Measurements from ENCODE around the gene TRAK1.

The TRAK1 gene

GRCh38 chr3:42130329-42131070 lies 39.3 kb downstream of the TRAK1 start:
- TF ChIP-seq GATA1 (IDR thresholded peaks at IDR 0.05; ENCODE audit: low read depth, low read length) (no peak), POLR2A (IDR thresholded peaks at IDR 0.05; ENCODE audit: low read length) (no peak)
- DNase-seq = no peak

DNA sequence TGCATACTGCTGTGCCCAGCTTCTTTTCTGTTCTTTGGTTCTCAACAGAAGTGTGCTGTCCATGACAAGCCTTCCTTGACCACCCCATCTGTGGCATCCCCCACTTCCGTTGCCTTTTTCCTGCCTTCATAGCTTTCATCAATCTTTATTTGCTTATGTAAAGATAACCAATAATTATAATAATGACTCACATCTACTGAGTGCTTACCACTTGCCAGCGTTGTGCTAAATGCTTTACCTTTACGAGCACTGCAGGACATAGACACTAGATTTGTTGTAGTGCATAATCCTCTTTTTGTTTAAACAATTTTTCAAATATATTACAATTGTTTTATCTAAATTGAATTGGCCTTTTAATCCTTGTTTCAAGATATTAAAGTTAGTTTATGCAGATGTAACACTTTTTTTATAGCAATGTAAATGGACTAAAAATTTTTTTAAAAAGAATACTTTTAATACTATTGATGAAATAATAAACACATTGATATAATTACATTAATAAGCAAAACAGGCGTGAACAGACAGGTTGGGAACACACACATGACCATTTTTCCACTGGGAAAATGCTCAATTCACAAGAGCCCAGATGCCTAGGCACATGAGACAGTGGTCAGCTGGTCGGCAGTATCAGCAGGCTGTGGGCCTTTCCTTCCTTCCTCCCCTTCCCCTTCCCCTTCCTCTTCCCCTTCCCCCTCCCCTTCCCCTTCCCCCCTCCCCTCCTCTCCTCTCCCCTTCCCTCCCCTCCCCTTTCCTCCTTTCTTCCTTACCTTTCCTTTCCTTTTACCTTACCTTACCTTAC lies 42.5 kb downstream of the TRAK1 start:
- TF ChIP-seq POLR2A (IDR thresholded peaks at IDR 0.05; ENCODE audit: low read length) (no peak), GATA1 (IDR thresholded peaks at IDR 0.05; ENCODE audit: low read depth, low read length) (no peak)
- no peak for DNase-seq

DNA sequence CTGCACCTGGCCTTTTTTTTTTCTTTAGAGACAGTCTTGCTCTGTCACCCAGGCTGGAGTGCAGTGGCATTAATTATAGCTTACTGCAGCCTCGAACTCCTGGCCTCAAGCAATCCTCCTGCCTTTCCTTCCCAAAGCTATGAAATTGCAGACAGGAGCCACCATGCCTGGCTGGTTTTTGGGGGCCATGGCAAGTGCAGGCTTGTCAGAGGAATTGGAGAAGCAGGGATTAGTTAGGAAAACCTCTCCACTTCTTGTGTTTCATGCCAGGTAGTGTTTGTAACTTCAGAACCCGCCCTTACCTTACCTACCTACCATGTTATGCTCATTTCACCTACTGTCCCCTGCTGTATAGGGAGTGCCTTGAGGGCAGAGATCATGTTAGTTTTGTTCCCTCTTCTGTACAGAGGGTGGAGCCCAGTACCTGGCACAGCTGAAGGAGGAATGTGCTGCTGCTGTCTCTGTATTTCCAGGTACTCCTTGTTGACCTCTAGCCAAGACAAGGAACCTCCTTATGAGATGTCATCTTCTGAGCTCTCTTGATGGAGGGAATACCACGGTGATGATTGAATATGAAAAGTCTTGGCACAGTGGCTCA lies 43.8 kb downstream of the TRAK1 start:
- DNase-seq = no peak
- no peak for TF ChIP-seq GATA1 (IDR thresholded peaks at IDR 0.05; ENCODE audit: low read depth, low read length)
- no peak for TF ChIP-seq POLR2A (IDR thresholded peaks at IDR 0.05; ENCODE audit: low read length)

DNA sequence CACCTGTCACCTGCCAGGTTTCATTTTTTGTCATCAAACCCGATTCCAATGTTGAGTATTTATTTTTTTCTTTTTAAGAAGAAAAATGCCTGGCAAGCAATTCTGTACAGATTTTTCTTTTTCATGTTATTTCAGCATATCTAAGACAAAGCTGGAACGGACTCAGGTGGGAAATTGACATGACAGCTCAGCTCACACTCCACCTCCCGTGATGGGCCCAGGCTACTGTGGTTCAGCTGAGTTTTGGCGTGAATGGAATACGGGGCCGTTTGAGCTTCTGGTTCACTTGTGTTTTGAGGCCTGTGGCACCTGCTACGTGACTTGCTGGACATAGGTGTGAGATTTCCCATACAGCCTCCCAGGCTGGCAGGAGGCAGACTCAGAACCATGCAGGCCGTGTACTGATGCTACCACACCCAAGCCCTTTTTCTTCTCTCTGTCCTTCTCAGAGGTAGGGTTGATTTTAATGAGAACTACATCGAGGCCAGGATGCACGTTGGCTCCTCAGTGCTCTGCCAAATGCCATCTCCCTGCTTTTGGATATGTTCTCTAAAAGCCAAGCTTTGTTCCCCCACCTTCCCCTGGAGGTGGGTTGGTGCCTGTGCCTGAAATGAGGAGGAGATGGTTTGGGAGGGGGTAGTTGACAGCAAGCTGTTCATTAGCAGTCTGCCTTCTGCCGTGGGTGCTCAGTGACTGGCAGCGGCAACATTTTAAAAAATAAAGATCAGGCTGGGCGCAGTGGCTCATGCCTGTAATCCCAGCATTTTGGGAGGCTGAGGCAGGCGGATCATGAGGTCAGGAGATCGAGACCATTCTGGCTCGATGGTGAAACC lies 48.7 kb downstream of the TRAK1 start:
- TF ChIP-seq POLR2A (IDR thresholded peaks at IDR 0.05; ENCODE audit: low read length) (no peak), GATA1 (IDR thresholded peaks at IDR 0.05; ENCODE audit: low read depth, low read length) (no peak)

GRCh38 chr3:42140665-42141203 lies 49.6 kb downstream of the TRAK1 start:
- TF ChIP-seq POLR2A (IDR thresholded peaks at IDR 0.05; ENCODE audit: low read length) (no peak), GATA1 (IDR thresholded peaks at IDR 0.05; ENCODE audit: low read depth, low read length) (no peak)

More for the DNA sequence above, 48.7 kb downstream of the TRAK1 start:
- no peak for DNase-seq

DNA sequence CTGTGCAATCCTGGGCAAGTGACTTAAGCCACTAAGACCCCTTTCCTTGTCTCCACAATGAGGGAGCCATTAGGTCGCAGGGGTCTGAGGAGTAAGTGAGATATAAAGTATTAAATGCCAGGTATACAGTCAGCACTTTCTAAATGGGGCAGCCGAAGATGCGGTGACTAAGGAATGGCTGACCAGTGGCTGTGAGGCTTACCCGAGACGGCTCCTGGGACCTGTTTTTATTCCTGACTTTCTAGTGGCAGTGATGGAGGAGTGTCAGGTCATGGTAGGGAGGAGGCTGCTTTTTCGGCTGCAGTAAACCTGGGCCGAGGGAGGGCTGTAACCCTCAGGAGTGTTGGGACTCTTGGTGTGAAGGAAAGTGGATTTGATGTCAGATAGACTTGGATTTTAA lies 52.3 kb downstream of the TRAK1 start:
- no peak for TF ChIP-seq GATA1 (IDR thresholded peaks at IDR 0.05; ENCODE audit: low read depth, low read length)
- no peak for TF ChIP-seq POLR2A (IDR thresholded peaks at IDR 0.05; ENCODE audit: low read length)
- DNase-seq = no peak

More at GRCh38 chr3:42140665-42141203, 49.6 kb downstream of the TRAK1 start:
- no peak for DNase-seq

- TF ChIP-seq POLR2A (IDR thresholded peaks at IDR 0.05; ENCODE audit: low read length) (no peak), GATA1 (IDR thresholded peaks at IDR 0.05; ENCODE audit: low read depth, low read length) (no peak)
- no peak for DNase-seq
These were observed 53.1 kb downstream of the TRAK1 start for GRCh38 chr3:42144209-42144608.

DNA sequence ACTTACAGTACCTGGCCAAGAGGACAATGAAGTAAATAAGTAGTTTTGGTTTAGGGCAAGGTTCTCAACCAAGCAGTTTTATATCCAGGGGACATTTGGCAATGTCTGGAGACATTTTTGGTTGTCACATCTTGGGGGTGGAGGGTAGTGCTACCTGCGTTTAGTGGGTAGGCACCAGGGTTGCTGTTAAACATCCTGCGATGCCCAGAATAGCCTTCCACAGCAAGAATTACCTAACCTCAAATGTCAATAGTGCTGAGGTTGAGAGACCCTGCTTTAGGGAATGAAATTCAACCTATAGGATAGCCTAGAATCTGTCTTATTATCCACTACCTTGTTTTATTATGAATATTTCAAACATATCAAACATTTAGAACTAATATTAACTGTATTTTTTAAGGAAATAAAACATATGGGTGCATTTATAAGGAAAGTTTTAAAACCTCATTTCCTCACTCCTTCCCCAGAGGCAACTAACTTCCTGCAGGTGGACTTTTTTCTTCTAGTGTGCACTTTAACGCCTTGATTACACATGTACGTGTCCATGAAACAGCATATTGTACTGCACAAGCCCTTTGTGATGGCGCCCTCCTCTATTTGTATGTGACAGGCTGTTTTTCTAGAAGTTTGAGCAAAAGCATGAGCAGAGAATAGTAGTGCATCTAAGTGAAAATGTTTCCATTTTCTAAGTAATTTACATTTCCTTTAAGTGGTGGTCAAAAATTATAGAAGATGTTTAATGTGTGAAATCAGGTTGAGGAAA lies 57.1 kb downstream of the TRAK1 start:
- no peak for DNase-seq
- TF ChIP-seq GATA1 (IDR thresholded peaks at IDR 0.05; ENCODE audit: low read depth, low read length) = no peak
- no peak for TF ChIP-seq POLR2A (IDR thresholded peaks at IDR 0.05; ENCODE audit: low read length)

DNA sequence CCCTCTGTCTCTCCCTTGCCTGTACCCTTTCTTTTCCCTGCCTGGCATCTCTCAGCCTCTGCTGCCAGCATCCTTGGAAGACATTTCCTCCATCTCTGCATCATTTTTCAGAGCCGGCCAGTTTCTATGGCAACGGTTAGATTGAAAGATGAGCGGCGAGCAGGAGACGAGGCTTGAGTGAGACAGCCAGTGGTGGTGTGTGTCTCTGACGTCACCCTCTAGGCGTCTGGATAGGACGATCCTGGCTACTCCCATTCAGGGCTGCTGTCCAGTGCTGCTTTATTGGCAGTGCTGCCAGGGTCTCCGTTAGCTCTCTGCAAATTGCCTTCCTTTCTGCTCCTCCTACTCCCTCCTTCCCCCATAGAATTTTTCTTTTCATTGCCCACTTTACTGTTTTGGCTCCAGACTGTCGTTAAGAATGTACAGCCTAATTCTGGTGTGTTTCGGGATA lies 57.9 kb downstream of the TRAK1 start:
- no peak for TF ChIP-seq GATA1 (IDR thresholded peaks at IDR 0.05; ENCODE audit: low read depth, low read length)
- no peak for TF ChIP-seq POLR2A (IDR thresholded peaks at IDR 0.05; ENCODE audit: low read length)
- DNase-seq = no peak

GRCh38 chr3:42149532-42149931 lies 58.4 kb downstream of the TRAK1 start:
- TF ChIP-seq POLR2A (IDR thresholded peaks at IDR 0.05; ENCODE audit: low read length) = no peak
- TF ChIP-seq GATA1 (IDR thresholded peaks at IDR 0.05; ENCODE audit: low read depth, low read length) = no peak
- DNase-seq = no peak

DNA sequence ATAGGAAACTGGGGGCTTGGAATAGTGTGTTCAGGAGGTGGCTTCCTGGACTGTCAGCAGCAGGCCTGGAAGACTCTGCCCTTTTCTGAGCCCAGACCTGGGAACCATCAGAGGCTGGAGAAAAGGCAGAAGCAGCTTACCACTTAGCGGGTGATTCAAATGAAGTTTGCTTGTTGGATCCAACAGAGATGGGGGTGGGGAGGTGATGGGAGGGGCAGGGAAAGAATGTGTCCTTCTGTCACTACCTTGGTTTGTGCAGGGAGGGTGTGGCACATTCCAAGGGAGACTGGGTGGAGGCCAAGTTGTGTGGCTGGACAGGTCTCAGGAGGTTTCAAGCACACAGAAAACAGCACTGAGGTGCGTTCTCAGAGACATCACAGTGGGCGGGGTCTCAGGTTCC lies 58.8 kb downstream of the TRAK1 start:
- DNase-seq = no peak
- TF ChIP-seq POLR2A (IDR thresholded peaks at IDR 0.05; ENCODE audit: low read length) (no peak), GATA1 (IDR thresholded peaks at IDR 0.05; ENCODE audit: low read depth, low read length) (no peak)

- TF ChIP-seq GATA1 (IDR thresholded peaks at IDR 0.05; ENCODE audit: low read depth, low read length) (no peak), POLR2A (IDR thresholded peaks at IDR 0.05; ENCODE audit: low read length) (no peak)
- no peak for DNase-seq
These were observed 60.5 kb downstream of the TRAK1 start for GRCh38 chr3:42151596-42152168.
